Endodermal cell (in vitro differentiated cells): ENCODE data around the gene LIN37. TPM values are rescaled to one million over a fixed set of nuclear protein-coding genes. Genes with fewer than 3 reads are reported as not detected.
A peak's percentile ranks its signal among the peaks of the same experiment; 100 is the strongest.

Source experiments
- DNase-seq: peaks from one replicate; pipeline ENCODE4 v3.0.0-alpha.2; 2017
- H3K27ac ChIP-seq: 2 replicates; pipeline ENCODE4 v1.5.1; 2013; ENCODE audit warnings: mild to moderate bottlenecking, low read depth, low read length, moderate library complexity
- H3K27me3 ChIP-seq: 2 replicates; pipeline ENCODE4 v1.6.1; 2013; ENCODE audit warnings: mild to moderate bottlenecking, low read length, moderate library complexity; ENCODE audit not compliant: insufficient read depth, control insufficient read depth, poor library complexity, severe bottlenecking
- H3K36me3 ChIP-seq: 2 replicates; pipeline ENCODE4 v1.7.0; 2013; ENCODE audit warnings: mild to moderate bottlenecking, low read length, moderate library complexity; ENCODE audit not compliant: control insufficient read depth, insufficient read depth
- H3K4me1 ChIP-seq: one replicate; pipeline ENCODE4 v1.7.0; 2013; ENCODE audit warnings: low read length; ENCODE audit not compliant: control insufficient read depth, insufficient read depth
- H3K4me3 ChIP-seq: 2 replicates; pipeline ENCODE4 v1.5.1; 2013; ENCODE audit warnings: mild to moderate bottlenecking, low read length, moderate library complexity
- H3K9ac ChIP-seq: 2 replicates; pipeline ENCODE4 v1.6.1; 2013; ENCODE audit warnings: mild to moderate bottlenecking, low read length, moderate library complexity; ENCODE audit not compliant: poor library complexity, severe bottlenecking; ENCODE audit errors: extremely low read depth
- H3K9me3 ChIP-seq: 2 replicates; pipeline ENCODE4 v1.6.1; 2013; ENCODE audit warnings: mild to moderate bottlenecking, low read length, moderate library complexity; ENCODE audit not compliant: control insufficient read depth
- H3K27ac Mint-ChIP-seq: 2 replicates; pipeline ENCODE4 v1.8.0; 2020; ENCODE audit warnings: mixed read lengths
- H3K27me3 Mint-ChIP-seq: 2 replicates; pipeline ENCODE4 v1.8.0; 2021; ENCODE audit warnings: mild to moderate bottlenecking, mixed read lengths; ENCODE audit not compliant: insufficient read depth
- H3K36me3 Mint-ChIP-seq: 2 replicates; pipeline ENCODE4 v1.8.0; 2020; ENCODE audit warnings: low read depth, mixed read lengths
- H3K4me1 Mint-ChIP-seq: 2 replicates; pipeline ENCODE4 v1.8.0; 2020; ENCODE audit warnings: mixed read lengths
- H3K4me3 Mint-ChIP-seq: 2 replicates; pipeline ENCODE4 v1.8.0; 2020; ENCODE audit warnings: mild to moderate bottlenecking, moderate library complexity, mixed read lengths
- H3K9me3 Mint-ChIP-seq: 2 replicates; pipeline ENCODE4 v1.8.0; 2020; ENCODE audit warnings: mild to moderate bottlenecking, mixed read lengths
- CTCF ChIP-seq: fragments of 200-600 bp; sonication (generic); conservative IDR thresholded peaks from 2 replicates; pipeline ENCODE4 v1.5.0; 2021; ENCODE audit warnings: antibody characterized with exemption, mild to moderate bottlenecking
- WGBS, 2 experiments: methylation state at CpG; one replicate each; pipeline versions ENCODE4 v1.1.5 to v1.1.7; 2013; ENCODE audit warnings: missing lambda C conversion rate in 2 of 2, mixed read lengths in 1 of 2; ENCODE audit not compliant: insufficient coverage in 1 of 2, insufficient read length in 1 of 2; 5-methylcytosine and 5-hydroxymethylcytosine counted together
- total RNA-seq, 2 donors: library from RNA; stranded (reverse); fragmentation: NEBNext Ultra II Directional in 1 of 2; extraction: Animal tissue kit (Norgen Biotek cat#: 25700) in 1 of 2; gene quantifications; 2 replicates in 1 of 2; 3 replicates in 1 of 2; pipeline ENCODE4 v1.2.1, GENCODE V29; 2021

LIN37 gene
- total RNA-seq, 2 donors from 2014 or later: 6.6 to 7.6 TPM

GRCh38 chr19:35743640-35744429, 4.5 kb upstream of the LIN37 start:
- TF ChIP-seq CTCF: no peak
- WGBS, 2 experiments: 93% methylated on average over 16 to 19 of the region's 19 CpGs
- DNase-seq: no peak
- Histone ChIP-seq H3K27ac (no peak overlapping the region), H3K4me3 (peak overlapping the region; percentile 98), H3K27me3 (no peaks in the 10 kb centered on the region), H3K4me1 (no peaks in the 10 kb centered on the region), H3K9ac (no peak overlapping the region), H3K9me3 (no peaks in the 10 kb centered on the region), H3K36me3 (peaks cover 9% of the 10 kb centered on the region)
- peak overlapping the region; percentile 82 for H3K4me3 Mint-ChIP-seq
- H3K9me3 Mint-ChIP-seq: no peaks in the 10 kb centered on the region
- peak overlapping the region; percentile 100 for H3K27ac Mint-ChIP-seq
- H3K36me3 Mint-ChIP-seq: peaks cover 9% of the 10 kb centered on the region
- peaks cover 7% of the 10 kb centered on the region for H3K4me1 Mint-ChIP-seq
- H3K27me3 Mint-ChIP-seq: no peaks in the 10 kb centered on the region

- Histone ChIP-seq H3K27ac (peak overlapping the region; percentile 99), H3K4me3 (peak overlapping the region; percentile 98), H3K4me1 (no peaks in the 10 kb centered on the region), H3K27me3 (no peaks in the 10 kb centered on the region), H3K9me3 (no peaks in the 10 kb centered on the region), H3K36me3 (peaks cover 3% of the 10 kb centered on the region), H3K9ac (peak overlapping the region; percentile 99)
- no peaks in the 10 kb centered on the region for H3K9me3 Mint-ChIP-seq
- 6 to 10% methylated on average over 30 to 41 of the region's 41 CpGs for WGBS, 2 experiments
- peak overlapping the region; percentile 100 for H3K27ac Mint-ChIP-seq
- no peaks in the 10 kb centered on the region for H3K27me3 Mint-ChIP-seq
- DNase-seq: peak; percentile 98
- peaks cover 10% of the 10 kb centered on the region for H3K4me1 Mint-ChIP-seq
- peak overlapping the region; percentile 82 for H3K4me3 Mint-ChIP-seq
- peaks cover 9% of the 10 kb centered on the region for H3K36me3 Mint-ChIP-seq
- peak; percentile 65 for TF ChIP-seq CTCF
These were observed 3.7 kb upstream of the LIN37 start for GRCh38 chr19:35744430-35745327.

GRCh38 chr19:35745328-35746086, 2.9 kb upstream of the LIN37 start, which contains the start of the genes PSENEN and U2AF1L4:
Gene PSENEN (plus strand): TSS chr19:35745651. CDS start chr19:35745931, 280 bp downstream.
Gene U2AF1L4 (minus strand): TSS chr19:35745418. CDS start chr19:35745391, 27 bp downstream.
- H3K36me3 ChIP-seq: peaks cover 3% of the 10 kb centered on the region
- peak; percentile 98 for DNase-seq
- Mint-ChIP-seq H3K27me3 (no peaks in the 10 kb centered on the region), H3K4me3 (peak within 1 kb of the TSS; percentile 82), H3K4me1 (peaks cover 10% of the 10 kb centered on the region), H3K9me3 (no peaks in the 10 kb centered on the region), H3K27ac (peak within 1 kb of the TSS; percentile 100), H3K36me3 (peaks cover 9% of the 10 kb centered on the region)
- H3K4me3 ChIP-seq: peak within 1 kb of the TSS; percentile 98
- H3K9me3 ChIP-seq: no peaks in the 10 kb centered on the region
- H3K4me1 ChIP-seq: no peaks in the 10 kb centered on the region
- no peak for TF ChIP-seq CTCF
- no peaks in the 10 kb centered on the region for H3K27me3 ChIP-seq
- H3K9ac ChIP-seq: peak within 1 kb of the TSS; percentile 99
- H3K27ac ChIP-seq: peak within 1 kb of the TSS; percentile 99
- 1 to 3% methylated on average over 16 to 40 of the region's 40 CpGs for WGBS, 2 experiments
